Measurements from ENCODE around the gene VHLL.

Gene VHLL

DNA sequence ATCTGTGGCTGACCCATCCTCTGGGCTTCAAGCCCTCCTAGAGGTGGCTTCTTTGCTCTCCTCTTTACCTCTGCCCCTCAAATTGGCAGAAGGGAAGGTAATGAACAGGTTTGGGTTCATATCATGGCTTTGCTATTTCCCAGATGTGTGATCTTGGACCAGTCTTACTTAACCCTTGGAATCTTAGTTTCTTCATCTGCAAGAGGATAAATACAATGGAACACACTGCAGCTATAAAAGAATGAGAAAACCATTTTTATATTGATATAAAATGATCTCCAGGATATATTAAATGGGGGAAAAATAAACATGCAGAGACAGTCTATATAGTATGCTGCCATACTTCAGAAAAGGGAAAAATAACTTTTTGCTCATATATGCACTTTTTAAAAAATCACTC lies 9.2 kb downstream of the VHLL start:
- DNase-seq = no peak

DNA sequence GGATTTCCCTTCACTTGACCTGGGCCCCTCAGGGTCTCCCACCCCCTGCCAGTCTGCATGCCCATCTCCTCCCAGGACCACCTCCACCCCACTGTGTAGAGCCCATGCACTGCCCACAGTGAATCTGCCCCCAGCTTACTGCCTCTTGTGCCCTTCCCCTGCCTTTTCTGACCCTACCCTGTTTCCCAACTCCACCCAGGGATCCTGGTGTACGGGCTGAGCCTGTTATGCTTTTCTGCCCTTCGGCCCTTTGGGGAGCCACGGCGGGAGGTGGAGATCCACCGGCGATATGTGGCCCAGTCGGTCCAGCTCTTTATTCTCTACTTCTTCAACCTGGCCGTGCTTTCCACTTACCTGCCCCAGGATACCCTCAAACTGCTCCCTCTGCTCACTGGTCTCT lies 13.0 kb downstream of the VHLL start:
- DNase-seq = no peak

DNA sequence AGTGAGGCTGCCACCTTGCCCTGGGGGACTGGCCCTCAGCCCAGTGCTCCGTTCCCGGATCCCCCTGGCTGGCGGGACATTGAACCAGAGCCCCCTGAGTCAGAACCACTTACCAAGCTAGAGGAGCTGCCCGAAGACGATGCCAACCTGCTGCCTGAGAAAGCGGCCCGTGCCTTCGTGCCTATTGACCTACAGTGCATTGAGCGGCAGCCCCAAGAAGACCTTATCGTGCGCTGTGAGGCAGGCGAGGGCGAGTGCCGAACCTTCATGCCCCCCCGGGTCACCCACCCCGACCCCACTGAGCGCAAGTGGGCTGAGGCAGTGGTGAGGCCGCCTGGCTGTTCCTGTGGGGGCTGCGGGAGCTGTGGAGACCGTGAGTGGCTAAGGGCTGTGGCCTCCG lies 13.7 kb downstream of the VHLL start:
- DNase-seq = no peak

DNA sequence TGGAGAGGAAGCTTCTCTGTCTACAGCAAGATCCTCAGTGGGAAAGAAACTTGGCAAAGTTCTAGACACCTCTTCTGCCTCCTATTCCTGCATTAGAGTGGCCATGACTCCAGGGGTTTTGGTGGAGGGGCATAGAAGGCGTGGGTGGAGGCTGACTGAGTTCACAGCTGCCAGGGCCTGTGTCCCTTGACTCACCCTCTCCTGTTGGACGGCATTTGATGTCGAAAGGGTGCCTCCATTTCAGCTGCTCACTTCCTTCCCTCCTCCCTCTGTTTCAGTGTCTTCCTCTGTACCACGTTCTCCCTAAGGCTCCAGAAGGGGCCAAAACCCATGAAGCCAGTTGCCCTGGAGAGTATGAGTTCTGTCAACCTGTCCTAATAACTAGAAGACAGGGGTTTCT lies 14.3 kb downstream of the VHLL start:
- no peak for DNase-seq

DNA sequence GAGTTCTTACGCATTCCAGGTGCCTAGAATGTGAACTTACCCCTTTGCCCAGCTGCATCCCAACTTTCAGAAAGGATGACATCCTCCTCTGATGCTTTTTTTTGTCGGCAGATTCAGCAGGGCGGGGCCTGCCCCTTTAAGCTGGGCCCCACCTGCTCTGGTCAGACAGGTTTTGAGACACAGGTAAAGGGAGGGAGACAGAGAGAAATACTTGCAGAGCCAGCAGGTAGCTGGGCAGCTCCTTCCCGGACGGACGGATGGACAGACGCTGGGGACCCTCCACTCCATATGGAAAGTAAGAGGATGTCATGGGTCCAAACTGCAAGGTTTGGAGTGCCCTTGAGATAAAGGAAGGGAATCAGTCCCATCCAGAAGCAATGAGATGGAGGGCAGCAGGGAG lies 15.0 kb downstream of the VHLL start, which contains the start of gene TMEM79:
Gene TMEM79, plus strand, starts transcription at position 214 of the 400 bp plus-strand sequence. CDS start 902 bp downstream, outside the sequence.
- no peak for DNase-seq

DNA sequence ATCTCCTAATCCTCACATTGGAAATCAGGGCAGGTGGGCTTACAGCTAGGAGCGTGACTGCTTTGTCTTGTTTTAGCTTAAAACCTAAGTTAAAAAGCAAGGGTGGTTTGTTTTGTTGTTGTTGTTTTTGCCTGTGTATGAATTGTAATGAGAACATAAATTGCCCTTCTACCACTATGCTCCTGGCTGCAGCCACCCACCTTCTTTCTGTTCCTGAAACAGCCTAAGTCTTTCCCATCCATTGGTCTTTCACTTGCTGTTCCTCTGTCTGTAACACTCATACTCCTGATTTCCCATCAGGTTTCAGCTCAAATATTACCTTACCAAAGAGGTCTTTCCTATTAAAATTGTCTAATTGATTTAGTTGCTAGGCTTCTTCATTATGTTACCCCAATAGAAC lies 15.6 kb downstream of the VHLL start:
- DNase-seq = no peak

DNA sequence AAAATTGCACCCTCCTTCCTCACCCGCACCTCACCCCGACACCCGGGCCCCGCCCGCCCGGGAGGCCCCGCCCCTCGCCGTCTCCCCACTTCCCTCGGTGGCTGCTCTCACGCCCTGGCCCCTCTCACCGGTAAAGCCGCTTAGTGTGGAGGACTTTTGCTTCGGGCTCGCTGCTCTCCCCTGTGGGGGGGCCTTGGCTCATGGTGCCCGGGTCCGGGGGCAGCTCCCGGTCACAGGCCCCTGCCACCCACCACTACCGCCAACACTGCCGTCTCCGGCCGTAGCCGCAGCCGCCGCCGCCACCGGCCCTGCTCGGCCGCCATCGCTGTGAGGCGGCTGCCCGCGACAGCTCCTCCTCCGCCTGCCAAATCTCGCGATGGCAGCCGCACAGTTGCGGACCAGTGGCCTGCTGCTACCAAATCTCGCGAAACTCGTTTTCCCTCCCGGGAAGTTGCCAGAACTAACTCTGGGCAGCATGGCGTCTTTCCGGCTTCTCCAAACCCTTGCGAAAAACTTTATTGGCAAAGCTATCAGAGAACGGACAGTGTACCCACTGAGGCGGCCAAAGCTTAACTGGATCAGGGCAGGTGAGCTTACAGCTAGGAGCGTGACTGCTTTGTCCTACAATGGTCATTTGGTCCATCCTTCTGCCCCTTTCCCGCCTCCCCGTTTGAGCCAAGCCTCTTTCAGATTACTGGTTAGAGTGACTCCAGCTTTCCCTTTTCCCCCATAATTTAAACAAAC lies 16.5 kb downstream of the VHLL start, which contains the start of gene SMG5:
Gene SMG5, minus strand, starts transcription at position 347 of the 744 bp plus-strand sequence. Its CDS starts 145 bp downstream, at position 202.
- DNase-seq = peak; percentile 90

DNA sequence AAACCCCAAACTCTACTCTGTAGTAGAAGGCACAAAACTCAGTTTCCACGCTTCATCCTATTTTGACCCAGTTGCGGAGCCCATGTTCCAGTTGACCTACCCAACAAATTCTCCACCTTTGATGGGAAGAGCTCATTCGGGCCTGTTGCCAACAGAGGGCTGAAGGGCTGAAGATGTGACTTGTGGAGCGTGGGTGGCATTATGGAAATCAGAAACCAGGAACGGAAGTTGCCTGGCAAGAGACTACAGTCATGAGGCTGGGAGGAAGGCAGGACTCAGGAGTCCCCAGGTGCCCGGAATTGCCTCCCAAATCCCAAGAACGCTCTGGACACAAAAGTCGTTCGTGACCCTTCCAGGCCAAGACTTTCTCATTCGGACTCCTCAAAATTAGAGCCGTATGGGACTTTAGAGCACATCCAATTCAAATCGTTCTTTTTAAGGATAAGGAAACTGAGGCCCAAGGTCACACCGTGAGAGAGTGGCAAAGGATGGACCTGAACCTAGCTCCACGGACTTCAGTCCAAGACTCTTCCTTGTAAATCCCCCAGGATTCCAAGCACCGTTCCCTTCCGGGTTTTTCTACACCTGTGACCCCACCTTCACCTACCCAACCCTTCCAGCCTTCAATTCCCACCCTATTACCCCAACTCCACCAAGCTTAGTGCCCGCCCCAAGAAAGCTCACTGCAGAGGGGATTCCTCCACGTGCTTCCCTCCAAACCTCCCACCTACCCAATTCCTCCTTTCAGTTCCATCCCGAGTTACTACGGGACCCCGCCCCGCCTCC lies 17.2 kb downstream of the VHLL start:
- DNase-seq = no peak

DNA sequence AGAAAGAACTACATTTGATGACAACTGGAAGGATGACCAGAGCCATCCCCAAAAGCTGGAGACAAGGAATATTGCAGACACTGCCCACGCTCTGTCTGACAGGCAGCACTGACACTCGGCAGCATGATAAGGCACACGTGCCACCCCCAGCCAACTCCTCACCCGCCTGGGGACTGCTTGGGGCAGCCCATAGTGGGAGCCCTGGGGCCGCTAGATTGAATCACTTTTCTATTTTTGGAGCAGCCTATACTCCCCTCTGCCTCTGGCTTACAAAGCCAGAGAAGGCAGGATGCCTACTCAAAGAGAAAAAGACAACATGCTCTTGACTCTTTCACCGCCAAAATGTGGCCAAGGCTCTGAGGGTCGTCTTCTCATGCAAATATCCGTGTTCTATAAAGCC lies 17.8 kb downstream of the VHLL start:
- DNase-seq = no peak

DNA sequence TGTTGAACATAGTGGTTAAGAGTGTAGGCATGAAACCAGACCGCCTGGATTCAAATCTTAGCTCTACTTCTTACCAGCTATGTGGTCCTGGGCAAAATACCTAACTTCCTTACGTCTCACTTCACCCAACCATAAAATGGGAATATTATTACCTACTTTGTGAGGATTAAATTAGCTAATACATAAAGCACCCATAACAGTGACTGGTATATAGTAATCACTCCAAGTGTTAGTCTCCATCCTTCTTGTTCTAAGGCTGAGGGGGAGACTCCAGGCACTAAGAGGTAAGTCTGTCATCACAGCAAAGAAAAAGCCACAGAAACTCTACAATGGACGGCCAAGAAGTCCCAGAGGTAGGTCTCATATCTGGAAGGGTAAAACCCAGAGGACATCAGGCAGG lies 19.3 kb downstream of the VHLL start:
- no peak for DNase-seq

DNA sequence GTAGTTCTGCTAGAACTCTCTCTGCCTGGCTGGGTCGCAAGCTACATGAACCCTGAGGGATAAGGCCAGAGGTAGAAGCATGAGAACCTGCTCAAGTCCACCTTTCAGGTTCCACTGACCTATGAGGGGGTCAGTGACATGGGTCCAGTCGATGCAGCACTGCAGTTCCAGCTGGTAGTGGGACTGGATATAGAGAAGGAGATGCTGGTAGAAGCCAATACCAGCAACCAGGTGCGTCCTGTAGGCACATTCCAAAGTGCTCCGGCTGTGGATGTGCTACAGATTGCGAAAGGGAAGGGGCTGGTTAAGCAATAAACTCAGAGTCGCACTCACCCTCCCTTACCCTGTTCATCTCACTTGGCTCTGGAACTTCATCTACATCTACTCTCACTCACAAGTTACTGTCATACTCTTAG lies 22.1 kb downstream of the VHLL start:
- DNase-seq = no peak

DNA sequence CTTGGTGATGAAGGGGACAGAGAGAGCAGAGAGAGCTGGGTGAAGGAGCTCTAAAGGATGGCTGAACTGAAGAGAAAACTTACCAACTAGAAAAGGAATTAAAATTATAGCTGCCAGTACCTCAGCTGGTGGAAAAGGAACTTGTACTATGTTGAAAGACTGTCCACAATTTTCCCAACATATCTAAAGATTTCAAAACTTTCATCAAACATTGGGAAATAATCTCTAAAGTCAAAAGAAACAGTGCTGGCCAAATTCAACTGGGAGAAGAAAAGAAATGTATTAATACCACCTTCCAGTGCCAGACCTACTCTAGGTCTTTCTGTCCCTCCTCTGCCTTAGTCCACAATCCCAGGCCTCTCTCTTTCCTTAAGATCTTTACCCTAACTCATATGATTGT lies 22.6 kb downstream of the VHLL start:
- DNase-seq = no peak

DNA sequence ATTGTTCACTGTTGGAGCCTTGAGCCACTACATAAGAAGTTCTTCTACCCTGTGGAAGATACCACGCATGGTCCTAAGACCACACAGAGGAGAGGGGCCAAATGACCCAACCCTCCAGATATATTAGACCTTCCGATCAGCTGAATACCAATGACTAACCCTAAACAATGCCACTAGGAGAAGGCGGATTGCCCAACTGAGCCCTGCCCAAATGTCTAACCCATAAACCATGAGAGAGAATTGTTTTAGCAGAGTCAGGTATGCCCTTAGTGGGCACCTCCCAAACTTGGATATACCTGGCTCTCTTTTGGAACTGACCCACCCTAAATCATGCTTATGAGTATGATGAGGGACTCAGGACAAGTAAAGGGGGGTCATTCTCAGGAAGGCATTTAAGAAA lies 28.8 kb downstream of the VHLL start:
- no peak for DNase-seq

DNA sequence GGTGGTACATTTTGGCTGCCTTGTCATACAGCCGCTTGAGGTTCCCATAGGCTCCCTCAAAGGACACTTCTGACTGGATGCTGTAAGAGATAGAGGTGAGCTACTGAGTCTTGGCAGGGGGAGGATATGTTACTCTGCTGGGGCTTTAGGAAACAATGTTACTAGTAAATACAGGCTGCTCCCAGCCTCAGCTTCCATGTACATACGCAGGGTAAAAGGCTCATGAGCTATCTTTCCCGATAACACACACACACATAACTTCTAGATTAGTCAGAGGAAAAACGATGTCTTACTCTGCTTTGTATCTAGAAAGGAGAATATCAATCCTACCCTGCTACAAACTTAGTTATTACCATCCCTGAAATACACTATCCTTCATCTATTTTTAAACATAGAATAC lies 30.8 kb downstream of the VHLL start:
- DNase-seq = no peak

DNA sequence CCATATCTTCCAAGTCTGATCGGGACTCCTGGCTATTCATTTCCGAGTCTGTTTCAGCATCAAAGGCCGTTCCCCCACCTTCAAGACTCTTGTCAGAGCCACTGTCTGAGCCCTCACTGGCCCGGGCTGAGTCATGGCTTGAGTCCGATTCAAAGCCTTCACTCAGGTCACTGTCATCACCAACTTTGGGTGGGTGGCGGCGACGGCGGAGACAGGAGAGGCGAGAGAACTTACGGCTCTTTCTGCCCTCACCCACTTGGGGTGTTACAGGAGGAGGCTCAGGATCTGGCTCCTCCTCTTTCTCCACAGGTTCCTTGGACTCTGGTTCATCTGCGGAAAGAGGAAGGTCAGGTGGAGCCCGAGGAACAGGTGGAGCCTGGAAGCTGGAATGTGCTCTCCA lies 33.1 kb downstream of the VHLL start:
- DNase-seq = no peak

DNA sequence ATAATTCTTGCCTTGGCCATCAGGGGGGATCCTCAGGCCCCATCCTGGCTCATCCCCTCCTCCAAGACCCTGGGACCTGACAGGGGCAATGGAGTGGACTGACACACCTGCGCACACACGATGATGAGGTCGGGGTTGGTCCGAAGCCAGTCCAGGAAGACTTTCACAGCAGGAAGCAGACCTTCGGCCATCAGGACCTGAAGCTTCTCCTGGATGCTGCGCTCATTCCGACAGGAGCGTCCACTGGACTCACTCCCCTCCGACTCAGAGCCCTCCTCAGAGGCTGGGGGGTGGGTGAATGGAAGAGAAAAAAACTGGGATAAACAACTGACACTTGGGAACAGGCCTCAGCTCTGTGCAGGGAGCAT lies 35.8 kb downstream of the VHLL start:
- DNase-seq = no peak

DNA sequence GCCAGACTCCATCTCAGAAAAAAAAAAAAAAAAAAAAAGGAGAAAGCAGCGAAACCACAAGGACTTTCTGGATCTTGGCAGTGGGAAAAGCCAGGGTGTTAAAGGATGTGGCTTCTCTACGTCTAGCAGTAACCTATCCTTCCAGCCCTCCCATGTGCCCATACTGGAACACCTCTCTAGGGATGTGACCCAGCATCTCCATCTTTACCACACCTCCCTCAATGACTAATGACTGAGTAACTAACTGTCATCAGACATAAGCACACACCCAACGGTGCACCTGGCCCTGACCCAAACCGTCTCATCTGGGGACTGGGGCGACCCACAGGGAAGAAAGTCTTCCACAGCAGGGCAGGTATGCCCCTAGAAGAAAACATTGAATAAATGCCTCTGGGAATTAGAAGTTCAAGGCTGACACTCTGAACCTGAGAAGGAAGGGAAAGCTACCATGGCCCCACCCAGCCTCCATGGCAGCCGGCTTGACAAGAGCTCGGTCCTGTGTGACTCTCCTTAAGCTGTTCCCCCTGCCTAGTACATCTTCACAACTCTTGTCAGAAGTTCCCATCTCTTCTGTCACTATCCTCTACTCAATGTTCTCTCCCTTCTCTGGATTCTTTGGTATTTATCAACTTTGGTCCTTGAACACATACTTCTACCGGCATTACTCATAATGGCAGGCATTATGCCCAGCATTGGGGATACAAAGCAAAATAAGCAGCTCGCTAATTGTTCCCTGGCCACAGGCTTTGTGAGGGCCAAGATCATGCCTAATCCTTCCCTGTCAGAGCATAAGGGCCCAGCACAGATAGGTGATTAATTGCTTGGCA lies 36.4 kb downstream of the VHLL start:
- DNase-seq = peak; percentile 40

DNA sequence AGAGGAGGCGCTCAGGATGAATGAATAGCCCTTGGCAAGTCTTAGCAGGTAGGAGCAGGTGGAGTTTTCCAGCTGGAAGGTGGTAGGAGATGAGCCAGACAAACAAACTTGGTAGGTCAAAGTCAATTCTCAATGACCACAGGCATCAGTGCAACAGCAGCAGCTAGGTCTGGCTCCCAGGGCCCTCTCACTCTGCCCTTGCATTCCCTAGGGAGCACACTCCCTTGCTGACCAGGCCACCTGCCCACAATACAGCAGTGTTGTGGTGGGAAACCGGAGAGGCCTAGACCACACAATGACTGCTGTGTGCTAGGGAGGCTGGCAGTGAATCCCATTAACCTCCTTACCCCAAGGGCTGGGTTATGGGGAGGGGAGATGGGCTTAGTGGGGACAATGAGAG lies 38.2 kb downstream of the VHLL start:
- DNase-seq = no peak

DNA sequence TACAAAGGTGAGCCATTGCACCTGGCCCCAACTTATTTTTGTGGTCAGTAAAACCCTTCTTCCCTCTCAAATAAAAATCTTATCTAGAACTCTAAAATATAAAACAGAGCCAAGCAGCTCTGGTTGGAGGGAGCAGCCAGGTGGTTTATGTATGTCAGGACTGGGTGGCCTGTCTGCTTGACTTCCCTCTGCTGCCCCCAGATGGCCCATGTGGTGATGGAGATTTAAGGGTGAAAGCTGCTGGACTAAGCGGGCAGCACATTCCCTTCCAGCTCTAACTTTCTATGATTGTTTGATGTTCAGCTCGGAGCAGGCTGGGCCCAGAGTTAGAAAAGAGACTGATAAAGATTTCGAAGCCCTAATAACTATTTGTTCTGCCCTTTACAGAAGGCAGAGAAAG lies 39.3 kb downstream of the VHLL start:
- no peak for DNase-seq

DNA sequence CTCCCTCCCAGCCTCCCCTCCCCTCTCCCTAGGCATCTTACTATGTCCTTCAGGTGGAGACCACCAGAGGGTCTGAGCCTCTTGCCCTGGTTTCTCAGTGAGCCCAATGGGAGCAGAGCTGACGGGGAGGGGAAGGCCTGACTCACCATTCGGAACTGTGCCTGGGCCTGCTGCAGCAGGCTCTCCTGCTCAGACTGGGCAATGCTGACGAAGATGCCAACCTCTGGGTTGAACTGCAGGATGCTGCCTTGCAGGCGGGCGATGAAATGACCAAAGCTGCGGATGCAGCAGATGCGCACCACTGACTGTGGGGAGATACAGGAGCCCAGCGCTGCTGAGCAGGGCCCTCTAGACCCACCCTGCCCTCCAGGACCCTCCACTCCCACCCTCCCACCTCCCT lies 40.2 kb downstream of the VHLL start:
- no peak for DNase-seq

DNA sequence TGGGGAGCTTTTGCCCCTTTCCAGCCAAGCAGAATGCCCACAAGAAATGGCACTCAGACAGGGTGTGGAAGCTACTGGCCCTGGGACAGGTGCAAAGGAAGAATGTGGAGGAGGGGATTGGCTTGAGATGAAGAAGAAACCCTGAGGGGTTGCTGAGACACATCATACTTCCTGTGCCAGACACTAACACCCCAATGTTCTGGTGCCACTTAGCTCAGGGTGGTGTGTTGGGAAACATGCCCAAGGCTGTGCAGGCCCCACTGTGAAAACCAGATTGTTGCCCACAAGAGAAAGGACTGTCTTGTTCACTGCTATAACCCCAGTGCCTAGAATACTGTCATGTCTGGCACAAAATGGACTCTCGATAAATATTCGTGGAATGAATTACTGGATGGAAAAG lies 41.4 kb downstream of the VHLL start:
- no peak for DNase-seq

DNA sequence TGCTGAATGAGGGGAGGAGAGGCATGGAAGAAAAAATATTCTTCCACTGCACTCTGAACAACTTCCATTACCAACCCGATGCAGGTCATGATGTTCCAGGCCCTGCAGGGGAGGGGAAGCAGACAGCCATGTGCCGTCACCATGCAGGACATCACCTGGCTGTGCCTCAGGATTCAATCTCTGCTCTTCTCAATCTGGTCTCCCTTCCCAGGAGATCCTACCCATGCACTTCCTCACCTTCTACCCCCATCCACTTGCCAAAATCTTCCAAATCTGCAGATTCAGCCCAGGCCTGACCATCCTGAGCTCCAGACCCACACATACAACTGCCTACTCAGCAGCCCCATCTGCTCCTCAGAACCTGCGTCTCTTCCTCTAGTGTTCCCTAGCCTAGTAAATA lies 45.5 kb downstream of the VHLL start:
- DNase-seq = no peak

DNA sequence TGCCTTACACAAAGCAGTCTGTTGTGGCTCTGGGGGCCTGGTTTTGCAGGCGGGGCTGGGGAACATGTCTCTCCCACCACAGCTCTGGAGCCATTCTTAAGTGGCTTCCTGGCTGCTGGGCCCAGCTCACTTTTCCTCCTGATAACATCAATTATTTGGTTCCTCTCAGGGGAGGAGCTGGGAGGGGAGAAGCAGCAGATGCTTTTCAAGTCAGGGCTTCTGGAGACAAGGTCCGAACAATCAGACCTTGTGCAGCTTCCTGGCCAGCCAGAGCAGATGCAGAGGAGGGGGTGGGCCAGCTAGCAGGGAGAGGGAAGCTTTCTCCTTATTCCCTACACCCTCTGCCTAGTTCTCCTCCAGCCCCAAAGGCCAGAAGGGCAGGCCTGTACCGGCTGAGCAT lies 47.6 kb downstream of the VHLL start:
- no peak for DNase-seq

DNA sequence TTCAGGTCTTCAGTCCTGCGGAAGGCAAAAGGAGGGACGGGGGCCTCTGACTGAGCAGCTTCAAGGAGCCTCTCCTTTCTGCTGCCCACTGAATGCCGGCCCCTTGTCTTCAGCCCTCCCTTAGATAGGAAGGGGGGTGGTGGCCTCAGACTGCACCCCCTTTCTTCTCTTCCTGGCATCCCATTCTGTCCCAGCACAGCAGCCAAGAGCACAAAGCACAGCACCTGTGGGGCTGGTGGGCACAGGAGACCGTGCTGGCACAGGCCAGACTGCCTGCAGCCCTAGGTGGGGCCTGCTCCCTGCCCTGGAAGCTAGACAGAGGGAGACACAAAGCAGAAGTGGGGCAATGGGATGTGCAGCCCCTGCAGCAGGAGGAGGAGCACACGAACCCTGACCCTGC lies 49.5 kb downstream of the VHLL start:
- no peak for DNase-seq
